ENCODE results near the gene MAGI1.

- TF ChIP-seq POLR2A (IDR thresholded peaks at IDR 0.05) = no peak
- TF ChIP-seq CTCF (IDR thresholded peaks at IDR 0.05) = no peak
These were observed 28.4 kb downstream of the MAGI1 start for GRCh38 chr3:66010348-66010738.
